ENCODE results near the gene PLVAP.

DNA sequence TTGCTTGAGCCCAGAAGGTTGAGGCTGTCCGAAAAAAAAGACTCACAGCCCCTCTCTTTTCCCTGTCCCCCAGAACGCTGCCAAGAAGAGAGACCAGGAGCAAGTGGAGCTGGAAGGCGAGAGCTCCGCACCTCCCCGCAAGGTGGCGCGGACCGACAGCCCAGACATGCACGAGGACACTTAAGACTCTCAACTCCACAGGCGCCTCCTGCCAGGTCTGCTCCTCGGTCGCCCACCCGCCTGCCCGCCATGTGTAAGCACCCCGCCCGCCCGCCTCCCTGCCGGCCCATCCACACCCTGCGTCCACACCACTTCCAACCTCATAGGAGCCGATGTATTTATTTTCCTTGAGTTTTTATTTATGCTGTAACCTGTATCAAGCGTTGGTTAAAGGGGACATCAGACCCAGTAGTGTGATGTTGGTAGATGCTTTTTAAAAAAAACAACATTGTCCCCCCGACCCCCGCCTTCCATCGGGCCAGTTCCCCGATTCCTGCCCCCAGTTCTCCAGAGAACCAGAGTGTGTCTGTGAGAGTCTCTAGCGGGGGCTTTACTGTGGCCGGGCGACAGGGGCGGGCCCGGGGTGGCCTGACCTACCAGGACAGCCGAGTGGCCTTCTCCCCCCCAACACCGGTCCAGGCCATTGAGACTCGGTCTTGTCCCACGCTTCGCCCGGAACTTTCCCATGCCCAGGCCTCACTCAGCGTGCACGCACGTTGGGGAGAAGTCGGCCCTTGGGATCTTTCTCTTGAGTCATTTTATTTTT, 57.5 kb downstream of the PLVAP start:
- TF ChIP-seq, protein P1, sequence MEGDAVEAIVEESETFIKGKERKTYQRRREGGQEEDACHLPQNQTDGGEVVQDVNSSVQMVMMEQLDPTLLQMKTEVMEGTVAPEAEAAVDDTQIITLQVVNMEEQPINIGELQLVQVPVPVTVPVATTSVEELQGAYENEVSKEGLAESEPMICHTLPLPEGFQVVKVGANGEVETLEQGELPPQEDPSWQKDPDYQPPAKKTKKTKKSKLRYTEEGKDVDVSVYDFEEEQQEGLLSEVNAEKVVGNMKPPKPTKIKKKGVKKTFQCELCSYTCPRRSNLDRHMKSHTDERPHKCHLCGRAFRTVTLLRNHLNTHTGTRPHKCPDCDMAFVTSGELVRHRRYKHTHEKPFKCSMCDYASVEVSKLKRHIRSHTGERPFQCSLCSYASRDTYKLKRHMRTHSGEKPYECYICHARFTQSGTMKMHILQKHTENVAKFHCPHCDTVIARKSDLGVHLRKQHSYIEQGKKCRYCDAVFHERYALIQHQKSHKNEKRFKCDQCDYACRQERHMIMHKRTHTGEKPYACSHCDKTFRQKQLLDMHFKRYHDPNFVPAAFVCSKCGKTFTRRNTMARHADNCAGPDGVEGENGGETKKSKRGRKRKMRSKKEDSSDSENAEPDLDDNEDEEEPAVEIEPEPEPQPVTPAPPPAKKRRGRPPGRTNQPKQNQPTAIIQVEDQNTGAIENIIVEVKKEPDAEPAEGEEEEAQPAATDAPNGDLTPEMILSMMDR (IDR thresholded peaks at IDR 0.05): no peak
- no peak for TF ChIP-seq POLR2A (IDR thresholded peaks at IDR 0.05)
- TF ChIP-seq EP300 (IDR thresholded peaks at IDR 0.05): no peak
- TF ChIP-seq POLR2AphosphoS5 (IDR thresholded peaks at IDR 0.05): no peak
